ENCODE results near the gene MKI67. TPM values are rescaled to one million over a fixed set of nuclear protein-coding genes. Genes with fewer than 3 reads are reported as not detected.

MKI67 gene
- polyA plus RNA-seq, 1 of the 3 experiments (the other 2 are of a cell fraction): 7.5 TPM

DNA sequence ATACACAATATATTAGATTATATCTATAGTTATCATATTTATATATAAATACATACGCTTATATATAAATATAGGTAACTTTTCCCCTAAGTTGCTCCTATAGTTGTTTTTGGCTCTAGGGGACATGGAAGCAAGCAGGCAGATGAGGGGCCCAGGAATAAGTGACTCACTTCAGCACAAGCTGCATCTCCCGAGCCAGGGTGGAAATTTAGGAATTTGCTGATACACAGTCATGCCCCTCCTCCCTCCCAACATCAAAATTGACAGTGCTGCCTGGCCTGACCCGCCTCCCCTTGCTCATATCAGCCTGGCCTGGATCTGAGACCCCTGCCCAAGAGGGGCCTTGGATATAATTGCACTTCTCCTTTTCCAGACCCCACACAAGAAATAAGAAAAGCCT, 33.8 kb downstream of the MKI67 start:
- H3K9ac ChIP-seq: no peak overlapping the region
- TF ChIP-seq POLR2AphosphoS5 (IDR thresholded peaks at IDR 0.05; ENCODE audit: low read depth, low read length): no peak
- no peak for TF ChIP-seq RXRA (IDR thresholded peaks at IDR 0.05; ENCODE audit: borderline replicate concordance, low read depth)
- TF ChIP-seq, protein P1, sequence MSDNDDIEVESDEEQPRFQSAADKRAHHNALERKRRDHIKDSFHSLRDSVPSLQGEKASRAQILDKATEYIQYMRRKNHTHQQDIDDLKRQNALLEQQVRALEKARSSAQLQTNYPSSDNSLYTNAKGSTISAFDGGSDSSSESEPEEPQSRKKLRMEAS (IDR thresholded peaks at IDR 0.05; ENCODE audit: low read depth): no peak
- no peak for TF ChIP-seq JUND (IDR thresholded peaks at IDR 0.05)
- TF ChIP-seq SIN3A (IDR thresholded peaks at IDR 0.05; ENCODE audit: borderline replicate concordance, low read depth, low read length): no peak
- TF ChIP-seq SMC3 (IDR thresholded peaks at IDR 0.05; ENCODE audit: low read depth, low read length): no peak
- no peak for TF ChIP-seq TEAD4 (IDR thresholded peaks at IDR 0.05; ENCODE audit: borderline replicate concordance, insufficient read depth)
- TF ChIP-seq MEF2A (IDR thresholded peaks at IDR 0.05; ENCODE audit: borderline replicate concordance, low read depth): no peak
- TF ChIP-seq RAD21 (IDR thresholded peaks at IDR 0.05; ENCODE audit: low read length): no peak
- TF ChIP-seq FOXM1 (IDR thresholded peaks at IDR 0.05; ENCODE audit: low read depth): no peak
- TF ChIP-seq, protein P2, sequence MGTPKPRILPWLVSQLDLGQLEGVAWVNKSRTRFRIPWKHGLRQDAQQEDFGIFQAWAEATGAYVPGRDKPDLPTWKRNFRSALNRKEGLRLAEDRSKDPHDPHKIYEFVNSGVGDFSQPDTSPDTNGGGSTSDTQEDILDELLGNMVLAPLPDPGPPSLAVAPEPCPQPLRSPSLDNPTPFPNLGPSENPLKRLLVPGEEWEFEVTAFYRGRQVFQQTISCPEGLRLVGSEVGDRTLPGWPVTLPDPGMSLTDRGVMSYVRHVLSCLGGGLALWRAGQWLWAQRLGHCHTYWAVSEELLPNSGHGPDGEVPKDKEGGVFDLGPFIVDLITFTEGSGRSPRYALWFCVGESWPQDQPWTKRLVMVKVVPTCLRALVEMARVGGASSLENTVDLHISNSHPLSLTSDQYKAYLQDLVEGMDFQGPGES (IDR thresholded peaks at IDR 0.05; ENCODE audit: low read depth, low read length): no peak
- no peak for TF ChIP-seq RFX5 (IDR thresholded peaks at IDR 0.05; ENCODE audit: low read length)
- no peak for TF ChIP-seq FOSL2 (IDR thresholded peaks at IDR 0.05; ENCODE audit: borderline replicate concordance, low read depth)
- no peak for TF ChIP-seq NFIC (IDR thresholded peaks at IDR 0.05; ENCODE audit: borderline replicate concordance)
- no peak for TF ChIP-seq TCF12 (IDR thresholded peaks at IDR 0.05)
- TF ChIP-seq ELF1 (IDR thresholded peaks at IDR 0.05): no peak
- TF ChIP-seq, protein P3, sequence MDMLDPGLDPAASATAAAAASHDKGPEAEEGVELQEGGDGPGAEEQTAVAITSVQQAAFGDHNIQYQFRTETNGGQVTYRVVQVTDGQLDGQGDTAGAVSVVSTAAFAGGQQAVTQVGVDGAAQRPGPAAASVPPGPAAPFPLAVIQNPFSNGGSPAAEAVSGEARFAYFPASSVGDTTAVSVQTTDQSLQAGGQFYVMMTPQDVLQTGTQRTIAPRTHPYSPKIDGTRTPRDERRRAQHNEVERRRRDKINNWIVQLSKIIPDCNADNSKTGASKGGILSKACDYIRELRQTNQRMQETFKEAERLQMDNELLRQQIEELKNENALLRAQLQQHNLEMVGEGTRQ (IDR thresholded peaks at IDR 0.05; ENCODE audit: borderline replicate concordance, low read depth, low read length): no peak
- peaks cover 6% of the 10 kb centered on the region for H3F3A ChIP-seq (replicated peaks; ENCODE audit: insufficient read depth)
- H3K4me3 ChIP-seq (ENCODE audit: low read depth in 2 of 2, low read length in 1 of 2): no peak overlapping the region
- H3K27me3 ChIP-seq (ENCODE audit: insufficient read depth): no peaks in the 10 kb centered on the region
- H3K79me2 ChIP-seq (ENCODE audit: insufficient read depth): no peaks in the 10 kb centered on the region
- 84% methylated on average over 3 of the region's 3 CpGs for WGBS (ENCODE audit: low lambda C conversion rate)
- peaks cover 0 to 3% of the 10 kb centered on the region in 2 experiments; a peak in 1 of 4 replicates for H3K4me1 ChIP-seq (ENCODE audit: control insufficient read depth in 1 of 2, insufficient read depth in 2 of 2, low read depth in 1 of 2, low read length in 1 of 2)
- CTCF ChIA-PET: interaction anchor here (1.0 to 1.5 kb wide), 2 partner anchors 25 to 58 kb away, joined by 3 read pairs; no protein-coding TSS in a partner anchor
- peaks cover 0 to 4% of the 10 kb centered on the region in 2 experiments for H3K36me3 ChIP-seq (replicated peaks in 1 of 2; ENCODE audit: control insufficient read depth in 1 of 2, insufficient read depth in 2 of 2, low read length in 1 of 2)
- H3K4me2 ChIP-seq: no peak overlapping the region
- no peak for DNase-seq
- no peaks in the 10 kb centered on the region for H3K9me2 ChIP-seq
- H3K27ac ChIP-seq (ENCODE audit: low read depth in 2 of 2, low read length in 1 of 2): no peak overlapping the region
- POLR2A ChIA-PET: no interaction called here
- H4K20me1 ChIP-seq (ENCODE audit: insufficient read depth): 0 out of 2 replicates have a peak, but pooled peaks cover 6% of the 10 kb centered on the region
- no peak overlapping the region for H2AFZ ChIP-seq (ENCODE audit: low read depth)
- H3K9me3 ChIP-seq: no peaks in the 10 kb centered on the region

DNA sequence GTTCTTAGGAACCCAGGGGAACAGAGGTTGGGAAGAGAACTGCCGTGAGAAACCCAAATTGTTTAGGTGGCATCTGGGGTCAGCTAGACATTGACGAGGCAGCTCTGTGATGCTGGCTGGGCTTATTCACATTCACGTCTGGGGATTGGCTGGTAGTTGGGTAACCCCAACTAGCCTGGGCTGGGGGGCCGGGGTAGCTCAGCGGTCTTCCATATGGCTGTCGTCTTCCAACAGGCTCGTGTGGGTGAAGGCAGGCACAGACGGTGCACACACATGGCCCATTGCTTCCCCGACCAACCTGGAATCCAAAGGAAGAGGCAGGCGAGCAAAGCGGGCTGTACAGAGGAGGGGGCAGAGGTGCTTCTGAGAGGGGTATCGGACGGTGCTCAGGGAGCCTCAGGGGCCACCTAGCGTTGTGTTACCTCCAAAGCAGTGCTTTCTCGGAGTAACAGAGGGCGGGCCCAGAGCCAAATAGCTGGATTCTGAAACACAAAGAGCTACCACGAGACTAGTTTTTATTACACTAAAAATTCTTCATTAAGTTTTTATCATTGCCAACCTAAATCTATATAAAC, 34.5 kb downstream of the MKI67 start:
- H3F3A ChIP-seq (replicated peaks; ENCODE audit: insufficient read depth): peaks cover 6% of the 10 kb centered on the region
- no peak overlapping the region for H2AFZ ChIP-seq (ENCODE audit: low read depth)
- 0 out of 2 replicates have a peak, but pooled peaks cover 4% of the 10 kb centered on the region for H4K20me1 ChIP-seq (ENCODE audit: insufficient read depth)
- TF ChIP-seq FOSL2 (IDR thresholded peaks at IDR 0.05; ENCODE audit: borderline replicate concordance, low read depth) (no peak), ELF1 (IDR thresholded peaks at IDR 0.05) (no peak), TEAD4 (IDR thresholded peaks at IDR 0.05; ENCODE audit: borderline replicate concordance, insufficient read depth) (no peak), MEF2A (IDR thresholded peaks at IDR 0.05; ENCODE audit: borderline replicate concordance, low read depth) (no peak), GATA2 (CRISPR knock-in tag; IDR thresholded peaks at IDR 0.05) (no peak), RAD21 (IDR thresholded peaks at IDR 0.05; ENCODE audit: low read length) (no peak), YY1 (IDR thresholded peaks at IDR 0.05; ENCODE audit: low read depth) (no peak), NFIC (IDR thresholded peaks at IDR 0.05; ENCODE audit: borderline replicate concordance) (no peak), FOXM1 (IDR thresholded peaks at IDR 0.05; ENCODE audit: low read depth) (no peak), FOXJ3 (CRISPR knock-in tag; IDR thresholded peaks at IDR 0.05) (no peak)
- TF ChIP-seq, protein P1 (IDR thresholded peaks at IDR 0.05; ENCODE audit: low read depth): no peak
- TF ChIP-seq, protein P4, sequence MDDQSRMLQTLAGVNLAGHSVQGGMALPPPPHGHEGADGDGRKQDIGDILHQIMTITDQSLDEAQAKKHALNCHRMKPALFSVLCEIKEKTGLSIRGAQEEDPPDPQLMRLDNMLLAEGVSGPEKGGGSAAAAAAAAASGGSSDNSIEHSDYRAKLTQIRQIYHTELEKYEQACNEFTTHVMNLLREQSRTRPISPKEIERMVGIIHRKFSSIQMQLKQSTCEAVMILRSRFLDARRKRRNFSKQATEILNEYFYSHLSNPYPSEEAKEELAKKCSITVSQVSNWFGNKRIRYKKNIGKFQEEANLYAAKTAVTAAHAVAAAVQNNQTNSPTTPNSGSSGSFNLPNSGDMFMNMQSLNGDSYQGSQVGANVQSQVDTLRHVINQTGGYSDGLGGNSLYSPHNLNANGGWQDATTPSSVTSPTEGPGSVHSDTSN (IDR thresholded peaks at IDR 0.05): no peak
- TF ChIP-seq, protein P5, sequence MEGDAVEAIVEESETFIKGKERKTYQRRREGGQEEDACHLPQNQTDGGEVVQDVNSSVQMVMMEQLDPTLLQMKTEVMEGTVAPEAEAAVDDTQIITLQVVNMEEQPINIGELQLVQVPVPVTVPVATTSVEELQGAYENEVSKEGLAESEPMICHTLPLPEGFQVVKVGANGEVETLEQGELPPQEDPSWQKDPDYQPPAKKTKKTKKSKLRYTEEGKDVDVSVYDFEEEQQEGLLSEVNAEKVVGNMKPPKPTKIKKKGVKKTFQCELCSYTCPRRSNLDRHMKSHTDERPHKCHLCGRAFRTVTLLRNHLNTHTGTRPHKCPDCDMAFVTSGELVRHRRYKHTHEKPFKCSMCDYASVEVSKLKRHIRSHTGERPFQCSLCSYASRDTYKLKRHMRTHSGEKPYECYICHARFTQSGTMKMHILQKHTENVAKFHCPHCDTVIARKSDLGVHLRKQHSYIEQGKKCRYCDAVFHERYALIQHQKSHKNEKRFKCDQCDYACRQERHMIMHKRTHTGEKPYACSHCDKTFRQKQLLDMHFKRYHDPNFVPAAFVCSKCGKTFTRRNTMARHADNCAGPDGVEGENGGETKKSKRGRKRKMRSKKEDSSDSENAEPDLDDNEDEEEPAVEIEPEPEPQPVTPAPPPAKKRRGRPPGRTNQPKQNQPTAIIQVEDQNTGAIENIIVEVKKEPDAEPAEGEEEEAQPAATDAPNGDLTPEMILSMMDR (IDR thresholded peaks at IDR 0.05): no peak
- H3K36me3 ChIP-seq (replicated peaks in 1 of 2; ENCODE audit: control insufficient read depth in 1 of 2, insufficient read depth in 2 of 2, low read length in 1 of 2): no peaks in the 10 kb centered on the region
- no peak overlapping the region for H3K9ac ChIP-seq
- H3K27me3 ChIP-seq (ENCODE audit: insufficient read depth): no peaks in the 10 kb centered on the region
- POLR2A ChIA-PET: no interaction called here
- no peak overlapping the region for H3K4me2 ChIP-seq
- WGBS (ENCODE audit: low lambda C conversion rate): 87% methylated on average over 12 of the region's 17 CpGs
- no peaks in the 10 kb centered on the region for H3K9me3 ChIP-seq
- H3K9me2 ChIP-seq: no peaks in the 10 kb centered on the region
- no peak overlapping the region for H3K27ac ChIP-seq (ENCODE audit: low read depth in 2 of 2, low read length in 1 of 2)
- CTCF ChIA-PET: interaction anchor here (1.0 to 1.1 kb wide), 2 partner anchors 13 to 59 kb away, joined by 3 to 5 read pairs; no protein-coding TSS in a partner anchor
- DNase-seq: no peak
- peaks cover 0 to 3% of the 10 kb centered on the region in 2 experiments; a peak in 1 of 4 replicates for H3K4me1 ChIP-seq (ENCODE audit: control insufficient read depth in 1 of 2, insufficient read depth in 2 of 2, low read depth in 1 of 2, low read length in 1 of 2)
- no peaks in the 10 kb centered on the region for H3K79me2 ChIP-seq (ENCODE audit: insufficient read depth)
- H3K4me3 ChIP-seq (ENCODE audit: low read depth in 2 of 2, low read length in 1 of 2): no peak overlapping the region
